ENCODE measurements around the gene SIPA1L3. TPM values are rescaled to one million over a fixed set of nuclear protein-coding genes. Genes with fewer than 3 reads are reported as not detected.

The SIPA1L3 gene
- polyA plus RNA-seq, 1 donor from 2014 or later = 2.8 TPM

- H3F3A ChIP-seq (ENCODE audit: insufficient read depth, low read length, poor library complexity, severe bottlenecking) = no peaks in the 10 kb centered on the region
These were observed 300.5 kb downstream of the SIPA1L3 start for GRCh38 chr19:38207543-38207942.

GRCh38 chr19:38208571-38208970 is 301.6 kb downstream of the SIPA1L3 start:
- Histone ChIP-seq H3K27ac (ENCODE audit: low read length) (no peak overlapping the region), H3K9me2 (ENCODE audit: insufficient read depth, low read length) (no peaks in the 10 kb centered on the region), H3K36me3 (ENCODE audit: insufficient read depth, low read length) (no peaks in the 10 kb centered on the region), H3K9ac (ENCODE audit: low read length) (no peak overlapping the region), H3K4me3 (ENCODE audit: low read length) (no peak overlapping the region), H3K27me3 (ENCODE audit: insufficient read depth, low read depth, low read length) (no peaks in the 10 kb centered on the region), H3F3A (ENCODE audit: insufficient read depth, low read length, poor library complexity, severe bottlenecking) (no peaks in the 10 kb centered on the region), H3K79me2 (replicated peaks; ENCODE audit: insufficient read depth, low read length) (no peaks in the 10 kb centered on the region), H3K4me2 (ENCODE audit: low read length) (no peak overlapping the region), H2AFZ (ENCODE audit: low read depth, low read length) (no peak overlapping the region), H3K9me3 (ENCODE audit: low read length) (no peaks in the 10 kb centered on the region), H4K20me1 (ENCODE audit: insufficient read depth) (no peaks in the 10 kb centered on the region)
- TF ChIP-seq CTCF (IDR thresholded peaks at IDR 0.05; ENCODE audit: poor library complexity, severe bottlenecking) (no peak), EZH2 (IDR thresholded peaks at IDR 0.05; ENCODE audit: borderline replicate concordance, insufficient read depth, low read length, poor library complexity, severe bottlenecking) (no peak), REST (IDR thresholded peaks at IDR 0.05; ENCODE audit: borderline replicate concordance) (no peak), SMC3 (conservative IDR thresholded peaks at IDR 0.05; ENCODE audit: poor library complexity) (no peak), POLR2AphosphoS5 (IDR thresholded peaks at IDR 0.05) (no peak), EP300 (conservative IDR thresholded peaks at IDR 0.05; ENCODE audit: poor library complexity, severe bottlenecking) (no peak)

More at GRCh38 chr19:38207543-38207942, 300.5 kb downstream of the SIPA1L3 start:
- H3K4me2 ChIP-seq (ENCODE audit: low read length) = no peak overlapping the region
- no peak for TF ChIP-seq EP300 (conservative IDR thresholded peaks at IDR 0.05; ENCODE audit: poor library complexity, severe bottlenecking)
- no peak for TF ChIP-seq RAD21 (conservative IDR thresholded peaks at IDR 0.05)
- TF ChIP-seq TAF1 (IDR thresholded peaks at IDR 0.05; ENCODE audit: low read depth) = no peak
- no peak for TF ChIP-seq REST (IDR thresholded peaks at IDR 0.05; ENCODE audit: borderline replicate concordance)
- TF ChIP-seq SMC3 (conservative IDR thresholded peaks at IDR 0.05; ENCODE audit: poor library complexity) = no peak
- TF ChIP-seq EZH2 (IDR thresholded peaks at IDR 0.05; ENCODE audit: borderline replicate concordance, insufficient read depth, low read length, poor library complexity, severe bottlenecking) = no peak
- TF ChIP-seq CTCF (IDR thresholded peaks at IDR 0.05; ENCODE audit: poor library complexity, severe bottlenecking) = no peak
- no peak for TF ChIP-seq POLR2AphosphoS5 (IDR thresholded peaks at IDR 0.05)
- TF ChIP-seq MXI1 (conservative IDR thresholded peaks at IDR 0.05; ENCODE audit: poor library complexity, severe bottlenecking) = no peak
- no peaks in the 10 kb centered on the region for H3K36me3 ChIP-seq (ENCODE audit: insufficient read depth, low read length)
- H3K9me3 ChIP-seq (ENCODE audit: low read length) = no peaks in the 10 kb centered on the region
- no peaks in the 10 kb centered on the region for H3K79me2 ChIP-seq (replicated peaks; ENCODE audit: insufficient read depth, low read length)
- no peaks in the 10 kb centered on the region for H3K27me3 ChIP-seq (ENCODE audit: insufficient read depth, low read depth, low read length)
- H2AFZ ChIP-seq (ENCODE audit: low read depth, low read length) = no peak overlapping the region
- H3K4me3 ChIP-seq (ENCODE audit: low read length) = no peak overlapping the region
- no peaks in the 10 kb centered on the region for H4K20me1 ChIP-seq (ENCODE audit: insufficient read depth)
- H3K9ac ChIP-seq (ENCODE audit: low read length) = no peak overlapping the region
- H3K27ac ChIP-seq (ENCODE audit: low read length) = no peak overlapping the region
- H3K9me2 ChIP-seq (ENCODE audit: insufficient read depth, low read length) = no peaks in the 10 kb centered on the region

Data from neural cell (in vitro differentiated cells).